Stimulated activated CD4-positive, alpha-beta T cell treated with anti-CD3 and anti-CD28 coated beads, Interleukin-2, amount 100 ng/mL, for 24 hours (primary cell): Measurements from ENCODE around the gene TLE3.

Experiments used
- DNase-seq, 2 donors: peaks; one replicate each; pipeline ENCODE4 v3.0.0-alpha.2; 2020

Gene TLE3

DNA sequence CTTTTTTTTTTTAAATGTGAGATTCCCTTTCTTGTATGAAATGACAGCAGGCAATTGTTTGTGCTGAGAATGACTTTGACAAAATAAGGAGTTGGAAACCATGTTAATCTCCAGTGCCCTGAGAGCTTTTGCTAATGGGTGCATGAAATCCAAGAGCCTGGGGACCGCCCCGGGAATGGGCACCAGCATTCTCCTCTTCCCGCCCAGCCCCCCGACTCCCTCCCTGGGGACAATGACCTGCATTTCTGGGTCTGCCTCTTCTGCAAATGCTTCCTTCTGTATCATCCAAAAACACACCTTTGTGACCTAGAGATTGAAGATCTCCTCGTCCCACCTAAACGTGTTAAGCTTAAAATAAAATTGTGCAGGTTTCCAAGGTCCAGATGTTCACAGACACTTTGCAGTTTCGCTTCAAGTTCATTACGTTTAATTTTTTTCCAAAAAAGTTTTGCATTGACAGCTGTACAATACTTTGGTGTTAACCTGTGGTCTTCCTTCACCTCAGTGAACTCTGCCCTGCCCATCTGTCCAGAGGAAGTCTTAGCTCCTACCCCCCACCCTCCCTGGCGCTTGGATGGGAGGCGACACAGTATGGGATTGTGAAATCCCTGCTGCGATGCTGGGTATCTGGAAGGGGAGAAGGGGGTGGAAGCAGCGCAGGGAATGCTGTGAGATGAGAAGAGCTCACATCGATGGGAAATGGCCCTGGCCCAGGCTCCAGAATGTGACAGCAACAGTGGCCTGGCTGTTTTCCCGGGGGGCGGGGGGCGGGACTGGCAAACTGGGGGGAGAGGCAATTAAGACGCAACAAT, 50.1 kb downstream of the TLE3 start:
- DNase-seq = no peak

DNA sequence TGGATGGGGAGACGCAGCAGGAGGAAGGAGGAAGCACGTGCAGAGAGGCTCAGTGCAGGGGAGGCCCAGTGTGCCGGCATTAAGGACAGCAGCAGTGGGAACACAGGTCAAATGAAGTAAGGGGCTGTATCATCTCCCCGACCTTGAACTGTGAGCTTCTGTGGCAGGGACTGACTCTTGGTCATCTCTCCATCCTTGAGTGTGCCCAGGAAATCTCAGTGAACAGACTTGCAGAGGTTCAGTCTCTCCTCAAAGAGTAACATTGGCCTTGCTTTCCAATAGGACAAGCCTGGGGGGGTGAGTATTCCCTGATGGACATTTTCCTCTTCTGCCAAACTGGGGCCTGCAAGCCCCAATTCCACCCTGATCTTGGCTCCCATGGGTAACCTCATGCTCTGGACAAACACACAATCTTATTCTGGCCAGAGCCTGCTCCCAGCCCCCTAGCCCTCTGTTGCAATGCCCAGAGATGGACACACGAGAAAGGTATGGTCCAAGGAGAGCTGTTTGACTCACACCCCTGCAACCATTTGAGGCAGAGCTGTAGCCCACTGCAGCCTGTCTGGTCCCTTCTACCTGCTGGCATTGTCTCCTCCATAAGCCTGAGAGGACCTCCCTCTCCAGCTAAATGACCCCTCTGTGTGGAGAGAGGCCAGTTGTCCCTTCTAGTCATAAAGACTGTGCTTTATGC, 50.9 kb downstream of the TLE3 start:
- DNase-seq = no peak

DNA sequence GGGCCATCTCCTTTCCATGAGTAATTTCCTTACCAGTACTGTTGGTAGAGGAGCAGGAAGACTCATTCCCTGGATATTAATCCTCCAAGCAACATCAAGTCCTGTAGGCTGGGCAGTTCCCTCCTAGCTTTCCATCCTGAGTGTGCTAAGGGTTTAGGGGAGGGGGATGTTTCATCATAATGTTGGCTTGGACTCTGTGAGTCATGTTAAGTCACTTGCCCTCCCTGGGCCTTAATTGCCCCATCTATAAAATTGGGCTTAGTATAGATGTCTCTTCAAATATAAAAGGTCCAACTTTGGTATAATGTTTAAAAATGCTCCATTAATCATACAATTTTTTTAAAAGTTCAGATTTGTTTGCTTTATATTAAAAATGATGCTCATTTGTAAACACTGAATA, 52.7 kb downstream of the TLE3 start:
- no peak for DNase-seq

DNA sequence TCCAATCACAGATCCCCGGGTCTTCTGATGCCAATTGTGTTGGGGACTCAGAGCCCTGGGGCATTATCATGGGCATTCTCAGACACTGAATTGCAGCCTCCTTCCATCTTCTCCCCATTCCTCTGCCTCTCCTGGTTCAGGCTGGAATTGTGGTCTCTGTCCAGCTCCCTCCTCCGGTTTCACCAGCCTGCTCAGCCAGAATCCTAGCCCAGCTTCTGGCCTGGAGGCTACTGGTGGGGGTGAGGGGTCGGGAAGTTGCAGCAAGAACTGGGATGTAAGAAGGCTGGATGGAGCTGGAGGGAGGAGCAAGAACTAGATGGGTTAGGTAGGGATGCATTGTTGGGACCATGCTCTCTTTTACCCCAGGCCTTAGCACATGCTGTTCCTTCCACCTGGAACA, 53.5 kb downstream of the TLE3 start:
- no peak for DNase-seq

DNA sequence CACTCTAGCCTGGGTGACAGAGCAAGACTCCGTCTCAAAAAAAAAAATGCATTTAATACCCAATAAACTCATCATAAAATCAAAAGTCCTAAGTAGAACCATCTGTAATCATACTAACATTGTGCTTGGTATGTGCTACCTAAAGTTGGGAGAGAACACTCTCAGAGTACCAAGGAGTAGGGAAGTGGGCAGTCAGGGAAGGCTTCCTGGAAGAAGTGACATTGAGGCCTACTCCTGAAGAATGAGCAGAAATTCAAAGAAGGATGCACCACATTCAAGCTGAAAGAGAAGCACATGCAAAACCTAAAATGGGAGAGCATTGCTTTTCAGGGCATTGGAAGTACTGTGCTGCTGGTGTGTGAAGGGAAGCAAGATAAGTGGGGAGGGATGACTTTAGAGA, 54.1 kb downstream of the TLE3 start:
- DNase-seq = no peak

DNA sequence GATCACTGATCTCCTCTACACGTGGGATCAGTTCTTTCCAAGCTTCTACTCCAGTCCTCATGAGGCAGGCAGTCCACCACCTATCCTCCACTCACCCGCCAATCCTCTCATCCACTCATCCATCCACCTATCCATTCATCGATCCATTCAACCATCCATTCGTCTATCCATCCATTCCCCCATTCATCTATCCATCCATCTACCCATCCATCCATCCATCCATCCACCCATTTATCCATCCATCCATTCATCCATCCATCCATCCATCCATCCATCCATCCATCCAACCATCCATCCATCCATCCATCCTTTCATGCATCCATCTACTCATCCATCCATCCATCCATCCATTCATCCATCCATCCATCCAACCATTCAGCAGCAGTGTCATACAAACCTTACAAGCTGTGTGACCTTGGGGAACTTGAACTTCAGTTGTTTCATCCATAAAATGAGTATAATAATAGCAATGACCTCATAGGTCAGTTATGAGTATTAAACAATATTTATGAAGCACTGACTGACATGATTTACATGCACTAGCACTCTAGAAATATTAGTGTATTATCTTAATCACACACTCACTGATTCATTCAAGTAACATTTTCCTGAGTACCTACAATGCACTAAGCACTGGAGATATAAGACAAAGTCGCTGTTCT, 55.0 kb downstream of the TLE3 start:
- DNase-seq = no peak

DNA sequence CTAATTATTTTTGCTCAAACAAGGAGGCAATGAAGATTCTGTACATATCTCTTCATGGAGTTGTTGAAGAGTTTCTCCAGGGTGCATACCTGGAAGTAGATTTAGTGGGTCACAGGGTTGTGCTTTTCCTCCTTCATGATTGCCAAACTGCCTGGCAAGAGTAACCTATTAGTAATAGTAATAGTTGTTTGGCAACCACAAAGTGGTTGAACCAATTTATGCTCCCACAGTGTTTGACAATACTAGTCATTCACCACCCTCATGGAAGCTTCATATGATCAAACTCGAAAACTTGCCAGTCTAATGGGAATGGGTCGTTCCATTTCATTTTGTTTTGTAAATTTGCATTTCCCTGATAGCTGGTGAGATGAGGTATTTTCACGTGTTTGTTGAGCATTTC, 57.8 kb downstream of the TLE3 start:
- no peak for DNase-seq

DNA sequence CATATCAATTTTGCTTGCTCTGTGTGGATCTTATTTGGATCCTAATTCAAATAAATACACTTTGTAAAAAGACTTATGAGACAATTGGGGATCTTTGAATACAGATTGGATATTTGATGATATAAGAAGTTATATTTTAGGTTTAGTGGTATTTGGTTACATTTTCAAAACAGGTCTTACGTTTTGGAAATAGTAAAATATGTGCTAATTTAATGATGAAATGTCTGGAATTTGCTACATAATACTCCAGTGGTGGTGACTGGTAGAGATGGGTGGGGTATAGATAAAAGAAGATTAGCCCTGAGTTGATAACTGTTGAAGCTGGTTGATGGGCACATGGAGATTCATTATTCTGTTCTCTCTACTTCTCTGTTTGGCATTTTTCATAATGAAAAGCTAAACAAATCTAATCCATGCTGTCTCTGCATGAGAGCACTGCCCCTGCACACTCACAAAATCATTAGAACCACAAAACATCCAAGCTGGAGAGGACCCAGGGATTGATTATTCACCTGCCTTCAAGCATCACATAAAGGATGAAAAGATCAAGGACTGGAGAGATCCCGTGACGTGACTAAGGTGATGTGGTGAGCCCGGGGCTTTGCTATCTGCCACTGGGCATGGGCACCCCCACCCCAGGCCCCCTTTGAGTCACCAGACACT, 58.9 kb downstream of the TLE3 start:
- DNase-seq = no peak

DNA sequence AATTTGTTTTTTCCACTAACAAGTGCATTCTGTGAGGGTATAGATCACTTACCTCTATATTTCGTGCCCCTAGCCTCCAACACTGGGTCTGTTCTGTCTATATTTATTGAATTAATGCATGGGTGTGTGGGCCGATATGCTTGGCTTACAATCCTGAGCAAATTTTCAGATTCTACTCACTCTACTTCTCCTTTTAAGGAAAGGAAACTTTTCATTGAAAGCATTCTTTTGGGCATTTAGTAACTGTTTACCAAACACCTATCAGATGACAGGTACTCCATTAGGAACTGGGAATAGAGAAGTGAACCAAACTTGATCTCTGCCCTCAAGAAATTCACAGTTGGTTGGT, 60.5 kb downstream of the TLE3 start:
- DNase-seq = no peak

DNA sequence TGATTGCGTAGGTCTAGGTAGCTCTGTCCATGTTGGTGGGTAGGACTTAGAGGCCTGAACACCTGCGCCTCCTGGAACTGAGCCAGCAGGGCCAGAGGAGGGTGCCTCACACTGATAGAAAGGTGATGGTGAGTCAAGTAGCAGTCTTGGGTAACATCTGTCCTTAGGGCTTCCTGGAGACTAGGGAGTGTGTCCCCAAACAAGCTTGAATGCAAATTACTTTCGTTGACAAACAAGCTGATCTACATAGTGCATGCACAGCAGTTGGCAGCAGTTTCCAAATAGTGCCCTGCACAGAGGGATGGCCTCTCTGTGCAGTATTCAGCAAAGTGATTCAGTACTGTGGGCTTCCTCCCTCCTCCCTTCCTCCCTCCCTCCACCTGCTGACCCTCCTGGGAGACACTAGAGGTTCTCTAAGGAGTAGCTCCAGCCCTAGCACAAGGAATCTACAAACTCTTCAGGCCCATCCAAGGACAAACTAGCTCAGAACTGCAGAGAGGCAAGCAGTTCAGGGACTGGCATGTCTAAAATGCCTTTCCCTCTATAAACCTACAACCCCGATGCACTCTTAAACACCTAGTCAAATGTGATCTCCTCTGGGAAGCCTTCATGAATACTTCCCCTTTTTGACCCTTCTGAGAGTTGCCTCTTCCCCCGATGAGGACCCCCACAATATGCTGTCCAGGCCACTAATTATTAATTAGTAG, 61.0 kb downstream of the TLE3 start:
- DNase-seq = no peak

DNA sequence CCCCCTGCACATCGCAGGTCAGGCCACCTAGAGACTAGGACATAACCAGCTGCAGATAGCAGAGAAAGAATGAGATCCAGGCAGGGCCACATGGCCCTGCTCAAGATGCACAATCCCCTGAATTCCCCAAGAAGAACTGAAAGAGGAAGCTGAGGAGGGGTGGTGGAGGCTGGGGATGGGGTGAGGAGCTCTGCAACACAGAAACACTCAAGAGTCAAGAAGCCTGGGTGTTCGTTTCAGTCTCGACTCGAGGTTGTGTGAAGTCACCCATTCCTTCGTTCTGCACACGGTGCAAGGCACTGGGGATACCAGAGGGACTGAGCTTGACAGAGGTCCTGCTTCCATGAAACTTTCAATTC, 62.0 kb downstream of the TLE3 start:
- DNase-seq = no peak

DNA sequence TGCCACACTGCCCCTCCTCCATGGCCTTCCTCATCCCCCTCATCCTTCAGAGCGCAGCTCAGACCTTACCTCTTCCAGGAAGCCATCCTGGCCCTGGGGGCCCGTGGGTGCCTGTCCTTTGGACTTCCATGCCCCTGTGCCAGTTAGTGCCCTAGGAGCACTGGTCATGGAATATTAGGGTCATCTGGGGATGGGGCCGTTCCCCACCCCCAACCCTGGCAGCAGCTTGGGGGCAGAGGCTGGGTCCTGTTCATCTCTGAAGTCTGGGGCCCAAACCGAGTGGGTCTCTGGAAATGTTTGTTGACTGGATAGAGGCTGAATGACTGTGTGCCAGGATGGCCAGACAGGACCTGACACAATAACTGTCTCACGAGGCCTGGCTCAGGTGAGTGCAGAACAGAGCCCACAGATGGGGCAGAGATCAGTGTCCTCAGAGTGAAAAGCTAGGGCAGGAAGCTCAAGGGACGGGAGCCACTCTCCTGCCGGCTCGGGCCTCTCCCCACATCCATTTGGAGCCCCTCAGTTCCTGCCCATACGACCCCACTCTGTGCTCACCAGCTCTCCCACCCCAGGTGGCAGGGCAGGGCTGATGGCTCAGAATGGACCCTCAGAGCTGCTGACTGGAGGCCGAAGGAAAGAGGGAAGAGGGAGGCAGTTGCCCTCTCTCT, 62.5 kb downstream of the TLE3 start:
- DNase-seq = no peak

DNA sequence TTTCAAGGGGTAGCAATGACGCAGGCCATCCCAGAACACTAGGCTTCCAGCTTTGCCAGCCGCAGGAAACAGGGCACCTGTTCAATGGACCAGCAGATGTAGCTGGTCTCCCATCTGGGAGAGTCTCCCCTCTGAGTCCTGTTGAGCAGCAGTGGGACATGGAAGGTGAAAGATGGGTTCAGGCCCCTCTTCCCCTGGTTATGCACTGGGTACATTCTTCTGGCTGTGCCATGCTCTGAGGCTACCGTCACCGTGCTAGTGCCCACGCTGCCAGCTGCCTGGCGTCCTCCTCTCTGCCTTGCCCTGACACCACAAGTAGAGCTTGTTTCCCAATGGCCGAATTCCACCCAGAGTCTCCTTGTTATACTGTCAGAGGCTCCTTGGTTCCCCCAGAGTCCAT, 63.1 kb downstream of the TLE3 start:
- no peak for DNase-seq

DNA sequence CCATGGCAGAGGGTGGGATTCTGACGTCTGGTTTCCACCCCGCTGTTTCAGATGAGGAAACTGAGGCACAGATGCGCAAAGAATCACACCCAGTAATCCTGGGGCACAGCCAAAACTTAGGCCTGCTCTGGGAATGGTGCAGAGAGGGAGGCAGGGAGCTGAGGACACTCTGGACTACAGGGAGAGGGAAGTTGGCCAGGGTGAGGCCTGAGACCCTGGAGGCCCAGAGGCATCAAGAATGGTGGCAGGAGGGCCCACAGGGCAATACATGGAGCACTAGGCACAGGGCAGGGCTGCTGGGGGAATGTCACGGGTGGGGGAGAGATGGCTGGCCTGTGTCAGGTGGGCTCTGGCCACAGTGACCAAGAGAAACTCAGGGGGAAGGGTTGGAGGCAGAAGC, 63.6 kb downstream of the TLE3 start:
- no peak for DNase-seq

DNA sequence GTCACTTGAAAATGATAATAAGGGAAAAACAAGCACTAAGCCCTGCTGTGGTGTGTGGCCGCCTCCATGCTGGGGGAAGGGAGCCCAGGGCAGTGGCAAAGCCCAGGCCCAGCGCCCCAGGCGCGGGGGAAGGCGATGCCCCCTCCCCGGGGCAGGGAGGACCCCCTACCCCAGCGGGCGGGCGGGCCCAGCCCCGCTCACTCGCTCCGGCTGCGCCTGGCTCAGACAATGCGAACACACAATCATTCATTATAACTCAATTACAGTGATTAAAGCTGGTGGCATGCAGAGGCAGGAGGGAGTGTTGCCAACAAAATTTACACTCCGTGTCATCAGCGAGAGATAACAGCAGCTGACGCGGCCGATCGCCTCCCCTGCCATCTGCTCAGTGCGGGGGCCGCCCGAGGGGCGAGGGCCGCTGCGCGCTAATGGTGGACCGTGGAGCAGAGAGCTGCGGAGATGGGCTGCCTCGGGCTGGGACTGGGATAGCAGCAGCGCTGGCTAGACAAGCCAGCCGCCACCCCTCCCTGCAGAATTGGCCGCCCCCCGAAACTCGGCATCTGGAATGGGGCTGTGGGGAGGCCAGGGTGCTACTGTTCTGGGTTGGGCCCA, 64.1 kb downstream of the TLE3 start:
- no peak for DNase-seq

DNA sequence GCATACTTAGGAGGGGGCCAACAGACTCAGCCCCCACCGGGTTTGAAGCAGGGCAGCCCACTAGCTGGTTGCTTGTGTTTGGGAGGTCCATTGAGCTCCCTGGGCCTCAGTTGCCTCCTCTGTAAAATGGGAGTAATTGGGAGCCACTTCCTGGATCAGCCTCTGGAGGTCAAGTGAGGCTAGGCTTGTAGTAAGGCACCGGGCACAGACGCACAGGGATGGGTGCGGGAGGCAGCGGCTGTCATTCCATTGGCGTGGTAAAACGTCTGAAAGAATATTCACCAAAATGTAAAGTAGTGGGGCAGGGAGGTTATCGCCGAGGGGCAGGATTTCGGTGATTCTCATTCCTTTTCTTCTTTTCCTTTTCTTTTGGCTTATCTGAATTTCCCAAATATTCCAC, 64.6 kb downstream of the TLE3 start:
- no peak for DNase-seq

DNA sequence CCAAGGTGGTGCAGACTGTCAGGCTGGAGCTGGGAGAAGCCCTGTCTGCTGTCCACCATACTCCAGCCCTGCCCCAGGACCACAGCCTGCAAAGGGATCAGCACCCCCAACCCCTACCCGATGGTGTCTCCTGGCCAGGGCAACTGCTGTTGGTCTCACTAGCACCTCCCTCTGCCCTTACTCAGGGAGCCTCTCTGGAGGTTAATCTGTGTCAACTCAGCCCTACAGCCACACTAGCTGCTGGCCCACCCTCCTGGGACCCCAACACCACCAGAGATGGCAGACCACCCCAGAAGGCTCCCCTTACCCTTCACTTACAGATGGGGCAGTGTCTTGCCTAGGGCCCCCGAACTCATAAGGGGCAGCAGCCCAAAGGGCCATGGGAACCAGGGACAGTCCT, 65.2 kb downstream of the TLE3 start:
- DNase-seq = no peak

DNA sequence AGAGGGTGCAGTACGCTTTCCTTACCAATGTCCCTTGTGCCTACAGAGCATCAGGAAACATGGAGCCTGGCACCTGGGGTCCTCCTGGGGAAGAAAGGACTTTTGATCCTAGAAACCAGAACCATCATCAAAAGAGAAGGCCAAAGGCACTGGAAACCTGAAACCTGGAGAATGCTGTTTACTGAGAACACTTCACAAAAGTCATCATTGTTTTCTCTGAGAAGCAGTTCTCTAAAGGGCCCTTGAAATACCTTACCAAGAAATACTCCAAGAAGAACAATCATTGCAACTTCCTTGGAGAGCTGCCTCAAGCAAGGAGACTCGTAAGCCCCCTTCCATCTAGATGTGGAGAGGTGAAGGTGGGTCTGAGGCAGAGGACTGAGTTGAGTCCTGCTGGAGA, 66.0 kb downstream of the TLE3 start:
- DNase-seq = no peak

DNA sequence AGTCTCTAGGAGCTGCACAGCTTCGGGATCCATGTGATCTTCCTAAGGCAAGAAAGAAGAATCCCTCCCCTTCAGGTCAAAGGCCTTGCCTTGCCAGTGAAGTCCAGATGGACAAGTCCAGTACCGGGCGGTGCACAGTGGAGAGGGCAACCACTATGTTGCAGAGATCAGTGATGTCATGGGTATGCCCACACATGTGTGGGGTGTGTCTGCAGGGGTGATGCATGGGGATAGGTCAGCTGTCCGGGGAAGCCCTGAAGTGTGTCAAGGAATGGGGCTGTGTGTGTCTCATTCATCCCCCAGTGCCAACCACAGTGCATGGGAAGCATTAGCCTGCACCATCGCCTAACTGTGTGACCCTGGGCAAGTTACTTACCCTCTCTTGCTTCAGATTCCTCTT, 66.5 kb downstream of the TLE3 start:
- no peak for DNase-seq

DNA sequence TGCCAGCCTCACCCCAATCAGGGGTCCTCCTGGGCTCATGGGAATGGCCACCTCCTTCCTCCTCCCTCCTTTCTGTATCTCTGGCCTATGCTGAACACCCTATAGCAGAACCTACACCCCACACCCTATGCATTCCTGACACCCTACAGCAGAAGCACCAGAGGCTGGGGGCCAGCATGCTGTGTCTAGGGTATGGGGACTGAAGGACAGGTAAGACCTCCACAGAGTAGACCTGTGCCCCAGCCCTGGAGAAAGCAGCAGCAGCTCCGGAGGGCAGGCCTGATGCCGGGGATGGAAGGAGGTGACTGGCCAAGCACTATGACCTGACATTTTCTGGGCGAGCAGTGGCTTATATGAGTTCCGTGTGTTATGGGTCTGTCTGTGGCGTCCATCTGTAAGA, 66.9 kb downstream of the TLE3 start:
- DNase-seq = no peak

DNA sequence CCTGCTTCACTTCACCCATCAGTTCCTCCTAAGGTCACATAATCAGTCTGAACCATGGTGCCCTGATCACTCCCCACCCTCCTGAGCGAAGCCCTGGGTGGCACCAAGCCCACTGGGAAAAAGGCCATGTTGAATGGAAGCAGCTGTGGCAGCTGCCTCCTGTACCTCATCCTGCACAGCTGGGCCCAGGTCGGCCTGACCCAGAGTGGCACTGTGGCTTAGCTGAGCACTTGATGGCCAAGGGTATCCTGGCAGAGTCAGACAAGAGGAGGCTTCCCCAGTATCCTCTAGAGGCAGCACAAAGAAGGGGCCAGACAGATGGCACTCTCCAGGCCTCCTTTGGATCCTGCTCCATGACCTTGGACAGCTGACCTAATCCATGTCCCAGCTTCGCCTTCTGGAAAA, 68.4 kb downstream of the TLE3 start:
- no peak for DNase-seq

DNA sequence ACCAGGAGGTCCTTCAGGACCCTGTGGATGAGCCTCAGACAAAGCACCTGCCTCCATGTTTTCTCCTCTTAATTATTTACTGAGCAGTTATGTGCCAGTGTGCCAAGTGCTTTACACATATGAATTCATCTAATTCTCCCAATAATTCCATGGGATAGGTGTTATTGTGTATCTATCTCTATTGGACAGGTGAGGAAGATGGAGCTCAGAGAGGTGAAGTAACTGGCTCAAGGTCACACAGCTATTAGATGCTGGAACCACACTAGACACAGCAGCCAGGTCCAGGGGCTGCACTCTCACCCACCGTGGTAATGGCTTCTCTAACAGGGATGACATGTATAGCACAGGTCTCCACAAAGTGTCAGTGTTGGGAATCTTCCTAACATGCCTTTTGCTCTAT, 70.2 kb downstream of the TLE3 start:
- DNase-seq = no peak
